H9 (cell line): ENCODE data around the gene TACC2. TPM values are rescaled to one million over a fixed set of nuclear protein-coding genes. Genes with fewer than 3 reads are reported as not detected.

Experiments used
- DNase-seq: peaks from one replicate; pipeline ENCODE4 v3.0.0-alpha.2; 2017
- H2AFZ ChIP-seq: one replicate; pipeline ENCODE4 v1.6.1; 2013; ENCODE audit warnings: mild to moderate bottlenecking, low read length, control low read depth, moderate library complexity
- H2AK5ac ChIP-seq: 2 replicates; pipeline ENCODE4 v1.6.1; 2013; ENCODE audit warnings: low read length, control low read depth, mixed read lengths; ENCODE audit not compliant: insufficient read length
- H2BK120ac ChIP-seq: one replicate; pipeline ENCODE4 v1.6.1; 2013; ENCODE audit warnings: low read depth, mild to moderate bottlenecking, low read length, control low read depth, inconsistent platforms; ENCODE audit not compliant: poor library complexity, severe bottlenecking
- H2BK12ac ChIP-seq: 2 replicates; pipeline ENCODE4 v1.6.1; 2013; ENCODE audit warnings: low read length, control low read depth, mixed read lengths, low read depth; ENCODE audit not compliant: insufficient read length
- H2BK15ac ChIP-seq: 2 replicates; pipeline ENCODE4 v1.6.1; 2013; ENCODE audit warnings: low read depth, low read length, control low read depth
- H2BK20ac ChIP-seq: one replicate; pipeline ENCODE4 v1.6.1; 2013; ENCODE audit warnings: low read depth, mild to moderate bottlenecking, low read length, control low read depth, inconsistent platforms; ENCODE audit not compliant: poor library complexity, severe bottlenecking
- H2BK5ac ChIP-seq: 2 replicates; pipeline ENCODE4 v1.6.1; 2013; ENCODE audit warnings: low read length, control low read depth, mixed read lengths; ENCODE audit not compliant: insufficient read length
- H3K14ac ChIP-seq: 2 replicates; pipeline ENCODE4 v1.6.1; 2013; ENCODE audit warnings: low read length, control low read depth; ENCODE audit not compliant: insufficient read depth
- H3K18ac ChIP-seq: 2 replicates; pipeline ENCODE4 v1.6.1; 2013; ENCODE audit warnings: low read depth, mild to moderate bottlenecking, mixed read lengths, low read length, control low read depth; ENCODE audit not compliant: insufficient read length
- H3K23ac ChIP-seq: 2 replicates; pipeline ENCODE4 v1.6.1; 2013; ENCODE audit warnings: low read length, control low read depth, mixed read lengths, low read depth; ENCODE audit not compliant: insufficient read length
- H3K23me2 ChIP-seq: 2 replicates; pipeline ENCODE4 v1.6.1; 2013; ENCODE audit warnings: low read depth, mild to moderate bottlenecking, mixed read lengths, low read length, control low read depth; ENCODE audit not compliant: insufficient read length, poor library complexity, severe bottlenecking
- H3K27ac ChIP-seq: 2 replicates; pipeline ENCODE4 v1.5.1; 2013; ENCODE audit warnings: low read length, control low read depth, mixed read lengths, low read depth; ENCODE audit not compliant: insufficient read length
- H3K27me3 ChIP-seq: 2 replicates; pipeline ENCODE4 v1.6.1; 2013; ENCODE audit warnings: low read length, control low read depth, inconsistent platforms; ENCODE audit not compliant: insufficient read depth
- H3K4ac ChIP-seq: 2 replicates; pipeline ENCODE4 v1.6.1; 2013; ENCODE audit warnings: low read depth, mild to moderate bottlenecking, control low read depth, inconsistent platforms, low read length, moderate library complexity
- H3K4me1 ChIP-seq: 2 replicates; pipeline ENCODE4 v1.6.1; 2013; ENCODE audit warnings: low read length, control low read depth, inconsistent platforms; ENCODE audit not compliant: insufficient read depth
- H3K4me2 ChIP-seq: 2 replicates; pipeline ENCODE4 v1.6.1; 2013; ENCODE audit warnings: low read length, control low read depth, mixed read lengths; ENCODE audit not compliant: insufficient read length, insufficient read depth
- H3K56ac ChIP-seq: 2 replicates; pipeline ENCODE4 v1.6.1; 2013; ENCODE audit warnings: low read depth, mild to moderate bottlenecking, mixed read lengths, low read length, control low read depth; ENCODE audit not compliant: insufficient read length
- H3K79me1 ChIP-seq: 2 replicates; pipeline ENCODE4 v1.6.1; 2013; ENCODE audit warnings: low read depth, mild to moderate bottlenecking, moderate library complexity, low read length, control low read depth, inconsistent platforms; ENCODE audit not compliant: insufficient read depth, poor library complexity, severe bottlenecking
- H3K79me2 ChIP-seq: 2 replicates; pipeline ENCODE4 v1.6.1; 2013; ENCODE audit warnings: low read length, control low read depth, inconsistent platforms; ENCODE audit not compliant: insufficient read depth
- H3K9ac ChIP-seq: 2 replicates; pipeline ENCODE4 v1.6.1; 2013; ENCODE audit warnings: low read length, control low read depth, mixed read lengths; ENCODE audit not compliant: insufficient read length; ENCODE audit errors: extremely low read depth
- H3K9me3 ChIP-seq: one replicate; pipeline ENCODE4 v1.6.1; 2013; ENCODE audit warnings: low read depth, low read length, inconsistent platforms; ENCODE audit not compliant: control insufficient read depth
- H3T11ph ChIP-seq: one replicate; pipeline ENCODE4 v1.6.1; 2013; ENCODE audit warnings: mild to moderate bottlenecking, low read length, control low read depth, inconsistent platforms
- H4K20me1 ChIP-seq: one replicate; pipeline ENCODE4 v1.6.1; 2013; ENCODE audit not compliant: control insufficient read depth, insufficient read length, insufficient read depth
- H4K5ac ChIP-seq: 2 replicates; pipeline ENCODE4 v1.6.1; 2013; ENCODE audit warnings: low read depth, mild to moderate bottlenecking, mixed read lengths, low read length, control low read depth; ENCODE audit not compliant: insufficient read length
- H4K8ac ChIP-seq: replicated peaks from 2 replicates; pipeline ENCODE4 v1.6.1; 2013; ENCODE audit warnings: low read length, control low read depth, mixed read lengths, low read depth; ENCODE audit not compliant: insufficient read length
- H4K91ac ChIP-seq: 2 replicates; pipeline ENCODE4 v1.6.1; 2013; ENCODE audit warnings: low read depth, mild to moderate bottlenecking, moderate library complexity, mixed read lengths, low read length, control low read depth; ENCODE audit not compliant: insufficient read length
- H3K27ac Mint-ChIP-seq, 3 experiments: 2 replicates in 2 of 3; 3 replicates in 1 of 3; pipeline ENCODE4 v1.8.0; 2020 to 2021; ENCODE audit warnings: mixed read lengths in 3 of 3, mild to moderate bottlenecking in 1 of 3, moderate library complexity in 1 of 3
- H3K27me3 Mint-ChIP-seq: 2 replicates; pipeline ENCODE4 v1.8.0; 2021; ENCODE audit warnings: low read depth, mild to moderate bottlenecking, moderate library complexity, mixed read lengths
- H3K36me3 Mint-ChIP-seq, 3 experiments: 2 replicates in 2 of 3; 3 replicates in 1 of 3; pipeline ENCODE4 v1.8.0; 2020 to 2021; ENCODE audit warnings: low read depth in 3 of 3, mixed read lengths in 3 of 3; ENCODE audit not compliant: insufficient read depth in 1 of 3
- H3K4me1 Mint-ChIP-seq, 2 experiments: 2 replicates each; pipeline ENCODE4 v1.8.0; 2020; ENCODE audit warnings: mixed read lengths in 2 of 2
- H3K4me3 Mint-ChIP-seq, 2 experiments: 2 replicates in 1 of 2; 3 replicates in 1 of 2; pipeline ENCODE4 v1.8.0; 2020 to 2021; ENCODE audit warnings: mild to moderate bottlenecking in 2 of 2, mixed read lengths in 2 of 2, moderate library complexity in 1 of 2
- H3K9me3 Mint-ChIP-seq, 2 experiments: 2 replicates in 1 of 2; 3 replicates in 1 of 2; pipeline ENCODE4 v1.8.0; 2020; ENCODE audit warnings: mild to moderate bottlenecking in 2 of 2, mixed read lengths in 2 of 2, moderate library complexity in 1 of 2
- CTCF ChIP-seq: fragments of 200-600 bp; sonication (generic); conservative IDR thresholded peaks from 3 replicates; pipeline ENCODE4 v1.8.0; 2021; ENCODE audit warnings: antibody characterized with exemption, mild to moderate bottlenecking
- WGBS: extraction: QIAGEN DNeasy Blood & Tissue Kit; methylation state at CpG from one replicate; pipeline ENCODE4 v1.1.7; 2013; ENCODE audit warnings: missing lambda C conversion rate, low lambda C conversion rate, mixed read lengths; ENCODE audit not compliant: insufficient read length; ENCODE audit errors: extremely low coverage; 5-methylcytosine and 5-hydroxymethylcytosine counted together
- total RNA-seq: library from RNA; stranded (reverse); gene quantifications from 2 replicates; pipeline ENCODE4 v1.2.1, GENCODE V29; 2021

TACC2 gene
- total RNA-seq, 1 experiment from 2014 or later, result 58.1 TPM

- no peak for TF ChIP-seq CTCF
- Histone ChIP-seq H3K4me2 (no peak overlapping the region), H3K56ac (no peak overlapping the region), H2BK15ac (no peak overlapping the region), H3K27ac (no peak overlapping the region), H4K20me1 (no peaks in the 10 kb centered on the region), H4K8ac (no peak overlapping the region), H3T11ph (no peak overlapping the region), H2AFZ (no peak overlapping the region), H2BK12ac (no peak overlapping the region), H2BK20ac (no peak overlapping the region), H3K4me1 (no peaks in the 10 kb centered on the region), H3K27me3 (peaks cover 1% of the 10 kb centered on the region; the same call in 1 of the 2 replicates), H2BK120ac (no peak overlapping the region), H3K79me2 (peaks cover 5% of the 10 kb centered on the region; the same call in 1 of the 2 replicates), H3K9ac (no peak overlapping the region), H3K23me2 (peaks cover 13% of the 10 kb centered on the region), H2BK5ac (no peak overlapping the region), H3K9me3 (no peaks in the 10 kb centered on the region), H2AK5ac (no peak overlapping the region), H3K18ac (no peak overlapping the region), H3K4ac (no peak overlapping the region), H4K5ac (no peak overlapping the region), H3K79me1 (no peaks in the 10 kb centered on the region), H3K14ac (no peak overlapping the region), H4K91ac (no peak overlapping the region), H3K23ac (no peak overlapping the region)
- Mint-ChIP-seq H3K4me1 (peaks cover 41 to 48% of the 10 kb centered on the region in 2 experiments), H3K27me3 (peaks cover 8% of the 10 kb centered on the region), H3K27ac (no peak overlapping the region; a peak in 1 of 7 replicates), H3K4me3 (no peak overlapping the region), H3K9me3 (no peaks in the 10 kb centered on the region), H3K36me3 (peaks cover 0 to 3% (median 0%) of the 10 kb centered on the region in 3 experiments; a peak in 1 of 7 replicates)
- WGBS, result no CpG with 5 or more reads among the region's 4 CpGs
- DNase-seq, result no peak
Observed at GRCh38 chr10:122115874-122116273, 126.9 kb downstream of the TACC2 start.
